H1 (cell line): Measurements from ENCODE around the gene LTBP3. TPM values are rescaled to one million over a fixed set of nuclear protein-coding genes. Genes with fewer than 3 reads are reported as not detected.

Experiments used
- CTCF ChIA-PET: fragments of 300-600 bp; sonication (Branson Sonifier 250); formaldehyde crosslinking; loops from one replicate; lab custom pipeline; 2021; ENCODE audit not compliant: partially characterized antibody; lab: Charles Lee
- POLR2A ChIA-PET: fragments of 300-600 bp; sonication (Branson Sonifier 250); formaldehyde crosslinking; loops from one replicate; lab custom pipeline; 2021; ENCODE audit warnings: inconsistent platforms; ENCODE audit not compliant: partially characterized antibody; lab: Charles Lee
- DNase-seq, 2 experiments: peaks; one replicate each; pipeline versions ENCODE4 v3.0.0 to v3.0.0-alpha.2; 2010 to 2022; ENCODE audit warnings: low spot score in 2 of 2, low read depth in 1 of 2, mixed read lengths in 1 of 2
- FAIRE-seq: peaks from 2 replicates; lab custom pipeline; 2011; peaks lifted over from hg19 to GRCh38; lab: Jason Lieb, UNC
- H2AFZ ChIP-seq: 2 replicates; pipeline ENCODE4 v1.8.1; 2012; ENCODE audit warnings: low read length, inconsistent platforms
- H2AK5ac ChIP-seq: 2 replicates; pipeline ENCODE4 v1.6.1; 2013; ENCODE audit warnings: low read depth, low read length
- H2BK120ac ChIP-seq: replicated peaks from 2 replicates; pipeline ENCODE3; 2013; ENCODE audit warnings: low read depth, low read length, inconsistent platforms
- H2BK12ac ChIP-seq: 2 replicates; pipeline ENCODE4 v1.6.1; 2013; ENCODE audit warnings: low read depth, low read length
- H2BK15ac ChIP-seq: 2 replicates; pipeline ENCODE4 v1.6.1; 2013; ENCODE audit warnings: low read length
- H2BK20ac ChIP-seq: 2 replicates; pipeline ENCODE4 v1.6.1; 2013; ENCODE audit warnings: low read length
- H2BK5ac ChIP-seq: 2 replicates; pipeline ENCODE4 v1.6.1; 2013; ENCODE audit warnings: low read depth, low read length
- H3K14ac ChIP-seq: 2 replicates; pipeline ENCODE4 v1.6.1; 2013; ENCODE audit warnings: inconsistent platforms; ENCODE audit not compliant: insufficient read length
- H3K18ac ChIP-seq: 2 replicates; pipeline ENCODE4 v1.6.1; 2013; ENCODE audit warnings: low read length; ENCODE audit errors: extremely low read depth
- H3K23ac ChIP-seq: 2 replicates; pipeline ENCODE4 v1.6.1; 2013; ENCODE audit warnings: inconsistent platforms; ENCODE audit not compliant: insufficient read length
- H3K23me2 ChIP-seq: 2 replicates; pipeline ENCODE4 v1.6.1; 2013; ENCODE audit warnings: low read depth, low read length
- H3K27ac ChIP-seq: 2 replicates; pipeline ENCODE4 v1.6.1; 2011; ENCODE audit warnings: low read depth, low read length, inconsistent platforms
- H3K27me3 ChIP-seq, 4 experiments: replicated peaks in 1 of 4; 1 replicate in 1 of 4; 2 replicates in 3 of 4; pipeline versions ENCODE4 v1.6.1 to v1.8.1; 2011 to 2013; ENCODE audit warnings: low read length in 3 of 4, mild to moderate bottlenecking in 3 of 4, inconsistent platforms in 2 of 4, mixed read lengths in 2 of 4, moderate library complexity in 1 of 4; ENCODE audit not compliant: control insufficient read depth in 3 of 4, insufficient read depth in 3 of 4; ENCODE audit errors: extremely low read depth in 1 of 4
- H3K36me3 ChIP-seq, 4 experiments: 2 replicates each; pipeline versions ENCODE4 v1.6.1 to v1.8.1; 2011 to 2013; ENCODE audit warnings: mild to moderate bottlenecking in 4 of 4, low read length in 3 of 4, moderate library complexity in 2 of 4, control low read depth in 1 of 4, inconsistent platforms in 1 of 4; ENCODE audit not compliant: insufficient read depth in 4 of 4, control insufficient read depth in 2 of 4
- H3K4ac ChIP-seq: replicated peaks from 2 replicates; pipeline ENCODE3; 2013; ENCODE audit warnings: low read length, low read depth, mixed read lengths, inconsistent platforms; ENCODE audit not compliant: insufficient read length
- H3K4me1 ChIP-seq, 4 experiments: replicated peaks in 1 of 4; 1 replicate in 1 of 4; 2 replicates in 3 of 4; pipeline versions ENCODE4 v1.6.1 to v1.8.1; 2011 to 2013; ENCODE audit warnings: low read length in 3 of 4, inconsistent platforms in 2 of 4, mixed read lengths in 1 of 4; ENCODE audit not compliant: insufficient read depth in 4 of 4, control insufficient read depth in 3 of 4
- H3K4me2 ChIP-seq, 2 experiments: 2 replicates each; pipeline versions ENCODE4 v1.6.1 to v1.8.1; 2011 to 2013; ENCODE audit warnings: low read depth in 2 of 2, low read length in 2 of 2, control low read depth in 1 of 2, inconsistent platforms in 1 of 2, mild to moderate bottlenecking in 1 of 2; ENCODE audit not compliant: insufficient read depth in 1 of 2
- H3K4me3 ChIP-seq, 4 experiments: fragments of 200-600, 300-600 bp in 1 of 4; sonication (generic), shearing (Covaris generic), sonication (Bioruptor Twin) in 1 of 4; 2 replicates each; pipeline versions ENCODE4 v1.5.1 to v1.8.1; 2011 to 2016; ENCODE audit warnings: low read length in 4 of 4, low read depth in 3 of 4, control low read depth in 2 of 4, inconsistent platforms in 2 of 4, mild to moderate bottlenecking in 2 of 4, mixed read lengths in 1 of 4, moderate library complexity in 1 of 4; ENCODE audit not compliant: insufficient read depth in 2 of 4; ENCODE audit errors: extremely low read depth in 1 of 4
- H3K56ac ChIP-seq: replicated peaks from 2 replicates; pipeline ENCODE3; 2013; ENCODE audit warnings: low read depth, mild to moderate bottlenecking, mixed read lengths, low read length, inconsistent platforms; ENCODE audit not compliant: insufficient read length
- H3K79me1 ChIP-seq: 2 replicates; pipeline ENCODE4 v1.6.1; 2013; ENCODE audit warnings: low read depth, low read length, control low read depth
- H3K79me2 ChIP-seq, 2 experiments: 2 replicates each; pipeline versions ENCODE4 v1.6.1 to v1.8.1; 2012 to 2013; ENCODE audit warnings: low read length in 2 of 2, mild to moderate bottlenecking in 2 of 2, inconsistent platforms in 1 of 2; ENCODE audit not compliant: insufficient read depth in 2 of 2, control insufficient read depth in 1 of 2
- H3K9ac ChIP-seq, 4 experiments: replicated peaks in 1 of 4; 1 replicate in 1 of 4; 2 replicates in 3 of 4; pipeline versions ENCODE4 v1.6.1 to v1.8.1; 2011 to 2013; ENCODE audit warnings: low read depth in 3 of 4, low read length in 3 of 4, control low read depth in 2 of 4, mild to moderate bottlenecking in 2 of 4, moderate library complexity in 2 of 4, inconsistent platforms in 1 of 4; ENCODE audit errors: extremely low read depth in 1 of 4
- H3K9me3 ChIP-seq, 2 experiments: 2 replicates each; pipeline versions ENCODE4 v1.6.1 to v1.8.1; 2012 to 2013; ENCODE audit warnings: mild to moderate bottlenecking in 2 of 2, moderate library complexity in 2 of 2, control low read depth in 1 of 2, inconsistent platforms in 1 of 2, low read depth in 1 of 2, low read length in 1 of 2, mixed read lengths in 1 of 2; ENCODE audit not compliant: insufficient read depth in 2 of 2
- H4K20me1 ChIP-seq, 2 experiments: replicated peaks in 1 of 2; 2 replicates each; pipeline versions ENCODE3 to v1.8.1; 2011 to 2013; ENCODE audit warnings: inconsistent platforms in 2 of 2, low read length in 2 of 2, mild to moderate bottlenecking in 1 of 2; ENCODE audit not compliant: insufficient read depth in 2 of 2, control insufficient read depth in 1 of 2
- H4K5ac ChIP-seq: 2 replicates; pipeline ENCODE4 v1.6.1; 2013; ENCODE audit warnings: low read length, low read depth, mixed read lengths, inconsistent platforms; ENCODE audit not compliant: insufficient read length
- H4K8ac ChIP-seq: 2 replicates; pipeline ENCODE4 v1.8.0; 2013; ENCODE audit warnings: mild to moderate bottlenecking, moderate library complexity, low read length, inconsistent platforms; ENCODE audit not compliant: insufficient read depth; ENCODE audit errors: extremely low read depth
- H4K91ac ChIP-seq: replicated peaks from 2 replicates; pipeline ENCODE3; 2013; ENCODE audit warnings: low read length, mixed read lengths, inconsistent platforms; ENCODE audit not compliant: insufficient read length
- E2F6 ChIP-seq: IDR thresholded peaks from 2 replicates; pipeline ENCODE4 v1.6.1; 2012; ENCODE audit warnings: inconsistent platforms
- GABPA ChIP-seq: IDR thresholded peaks from 2 replicates; pipeline ENCODE4 v1.6.1; 2011; ENCODE audit warnings: mild to moderate bottlenecking, low read length, moderate library complexity, borderline replicate concordance; ENCODE audit not compliant: insufficient read depth
- MAX ChIP-seq: IDR thresholded peaks from 2 replicates; pipeline ENCODE4 v1.6.1; 2012; ENCODE audit warnings: inconsistent platforms
- NRF1 ChIP-seq: IDR thresholded peaks from 2 replicates; pipeline ENCODE4 v1.6.1; 2011; ENCODE audit warnings: mild to moderate bottlenecking, low read depth, low read length, improper control_type of control experiment
- POLR2A ChIP-seq, 2 experiments: IDR thresholded peaks; 1 replicate in 1 of 2; 2 replicates in 1 of 2; pipeline ENCODE4 v1.6.1; 2011; ENCODE audit warnings: low read depth in 2 of 2, low read length in 2 of 2, mild to moderate bottlenecking in 2 of 2; ENCODE audit errors: control extremely low read depth in 1 of 2
- POLR2AphosphoS5 ChIP-seq: IDR thresholded peaks from 2 replicates; pipeline ENCODE4 v1.6.1; 2011; ENCODE audit warnings: low read depth, low read length
- SP2 ChIP-seq: IDR thresholded peaks from 2 replicates; pipeline ENCODE4 v1.6.1; 2012; ENCODE audit warnings: mild to moderate bottlenecking, low read length, inconsistent platforms
- TBP ChIP-seq: IDR thresholded peaks from 2 replicates; pipeline ENCODE4 v1.6.1; 2011; ENCODE audit warnings: low read depth, low read length, improper control_type of control experiment
- TEAD4 ChIP-seq: IDR thresholded peaks from 2 replicates; pipeline ENCODE4 v1.6.1; 2012; ENCODE audit warnings: low read depth, low read length, inconsistent platforms, mixed read lengths
- whole genome bisulfite sequencing, 2 experiments: shearing (Covaris generic) in 1 of 2; methylation state at CpG; one replicate each; pipeline versions ENCODE4 v1.1.6 to v1.1.7; 2013 to 2015; ENCODE audit warnings: low lambda C conversion rate in 2 of 2, mixed read lengths in 2 of 2, inconsistent platforms in 1 of 2, low coverage in 1 of 2, missing lambda C conversion rate in 1 of 2; ENCODE audit not compliant: insufficient replicate concordance in 2 of 2, insufficient coverage in 1 of 2, insufficient read length in 1 of 2; ENCODE audit errors: extremely low coverage in 1 of 2, missing lambda C conversion rate in 1 of 2; 5-methylcytosine and 5-hydroxymethylcytosine counted together
- polyA plus RNA-seq, 7 experiments: library from polyadenylated mRNA; depleted of rRNA in 3 of 7; stranded (reverse) in 5 of 7; unstranded in 2 of 7; fragments of >200 nt in 5 of 7; fragments of 200-250 nt in 2 of 7; gene quantifications; 1 replicate in 5 of 7; 2 replicates in 1 of 7; 4 replicates in 1 of 7; pipeline versions ENCODE4 v1.2.1 to v1.2.3, GENCODE V29; 2011 to 2013; ENCODE audit warnings: missing spikeins in 2 of 7, mixed read lengths in 2 of 7
- total RNA-seq: library from RNA; stranded (reverse); fragmentation: NEBNext Ultra II Directional; extraction: Animal tissue kit (Norgen Biotek cat#: 25700); gene quantifications from 2 replicates; pipeline ENCODE4 v1.2.1, GENCODE V29; 2021

The LTBP3 gene
- total and polyA plus RNA-seq, 2 of the 8 experiments (the other 6 are each of a cell fraction or from before 2014, with no cell fraction given) = 12.8 to 17.8 TPM

- ChIA-PET CTCF (interaction anchor here (0.6 to 10.5 kb wide), 36 partner anchors 8 to 382 kb away, joined by 3 to 284 read pairs (median 4); partner anchors contain the start of genes EHBP1L1, FAM89B, KCNK7 and LTBP3), POLR2A (interaction anchor here (0.6 to 5.2 kb wide), 26 partner anchors 8 to 662 kb away, joined by 3 to 62 read pairs (median 3); partner anchors contain the start of genes EHBP1L1, EHD1, FAM89B and MALAT1)
- peak overlapping the region; percentile 89 for H4K5ac ChIP-seq
- peak overlapping the region in 2 of 4 experiments; percentile 16 to 43; a peak in 1 of 7 replicates for H3K9ac ChIP-seq
- H4K20me1 ChIP-seq = peaks cover 3 to 18% of the 10 kb centered on the region in 2 experiments
- no peak overlapping the region for H3K27ac ChIP-seq
- H3K23ac ChIP-seq = no peak overlapping the region
- H3K79me1 ChIP-seq = no peaks in the 10 kb centered on the region
- H2AK5ac ChIP-seq = no peak overlapping the region
- WGBS, 2 experiments = 5% methylated on average over 28 of the region's 78 CpGs; no CpG with 5 or more reads in 1 of the 2 experiments
- peak overlapping the region; percentile 64 to 89 for H3K4me2 ChIP-seq
- peaks cover 0 to 37% (median 21%) of the 10 kb centered on the region in 4 experiments; a peak in 6 of 7 replicates for H3K27me3 ChIP-seq
- H3K23me2 ChIP-seq = peaks cover 19% of the 10 kb centered on the region
- H3K9me3 ChIP-seq = no peaks in the 10 kb centered on the region
- peaks cover 0 to 9% (median 1%) of the 10 kb centered on the region in 4 experiments; a peak in 5 of 7 replicates for H3K4me1 ChIP-seq
- H3K14ac ChIP-seq = no peak overlapping the region
- no peak overlapping the region for H4K91ac ChIP-seq
- H3K4me3 ChIP-seq = peak overlapping the region; percentile 32 to 68 (median 46)
- H2BK12ac ChIP-seq = peak overlapping the region; percentile 71; the same call in 1 of the 2 replicates
- FAIRE-seq = no peak
- H3K18ac ChIP-seq = peak overlapping the region; percentile 95
- no peaks in the 10 kb centered on the region for H3K79me2 ChIP-seq
- H2BK20ac ChIP-seq = no peak overlapping the region
- peak overlapping the region; percentile 72; the same call in 1 of the 2 replicates for H2BK15ac ChIP-seq
- peak in 1 of 2 experiments; percentile 98 for DNase-seq
- peaks cover 0 to 4% (median 0%) of the 10 kb centered on the region in 4 experiments; a peak in 3 of 8 replicates for H3K36me3 ChIP-seq
- H4K8ac ChIP-seq = peak overlapping the region; percentile 90
- no peak overlapping the region; the same call in 1 of the 2 replicates for H2AFZ ChIP-seq
- peak overlapping the region; percentile 78 for H2BK5ac ChIP-seq
- no peak overlapping the region for H2BK120ac ChIP-seq
- no peak overlapping the region for H3K56ac ChIP-seq
- H3K4ac ChIP-seq = no peak overlapping the region
- TF ChIP-seq E2F6 (no peak; the same call in 1 of the 2 replicates), MAX (peak; percentile 63), GABPA (no peak), POLR2AphosphoS5 (peak; percentile 68; the same call in 1 of the 2 replicates), SP2 (no peak), POLR2A (IDR thresholded peaks at IDR 0.05; ENCODE audit: control extremely low read depth in 1 of 2, low read depth in 2 of 2, low read length in 2 of 2) (no peak; a peak in 1 of 3 replicates), NRF1 (no peak), TBP (0 out of 2 replicates have a peak, but pooled peaks have one; percentile 33), TEAD4 (peak; percentile 75)
Measured at GRCh38 chr11:65540290-65541092, 17.7 kb downstream of the LTBP3 start.
